Left ventricle myocardium superior (tissue), 1 donor: ENCODE results near the gene MGAT5B. TPM values are rescaled to one million over a fixed set of nuclear protein-coding genes. Genes with fewer than 3 reads are reported as not detected.

ENCODE experiments used
- ATAC-seq: fragments of 200-7000 bp; cut with Tn5 transposase; one replicate; pipeline ENCODE4 v1.9.1; 2020; ENCODE audit warnings: mild to moderate bottlenecking, moderate library complexity
- DNase-seq: peaks from one replicate; pipeline ENCODE4 v3.0.0-alpha.2; 2020
- intact Hi-C: fragments of 100-400 bp; cut with micrococcal nuclease; formaldehyde crosslinking; loops from one replicate; pipeline ENCODE4 v1.11.0; 2022
- total RNA-seq: library from RNA; stranded (reverse); fragmentation: NEBNext Ultra II Directional; extraction: Animal tissue kit (Norgen Biotek cat#: 25700); gene quantifications from one replicate; pipeline ENCODE4 v1.2.1, GENCODE V29; 2021
- donor health status: DM: no; HTN: yes; CAD: no; lungs with severe emphysema.

MGAT5B gene
- total RNA-seq, 1 donor from 2014 or later: not detected

GRCh38 chr17:76872221-76872873 is 4.1 kb downstream of the MGAT5B start:
- no peak for ATAC-seq
- DNase-seq: no peak
- intact Hi-C loops: no loop called here

GRCh38 chr17:76872874-76873221 is 4.6 kb downstream of the MGAT5B start:
- intact Hi-C loops: no loop called here
- ATAC-seq (no peak), DNase-seq (no peak)

DNA sequence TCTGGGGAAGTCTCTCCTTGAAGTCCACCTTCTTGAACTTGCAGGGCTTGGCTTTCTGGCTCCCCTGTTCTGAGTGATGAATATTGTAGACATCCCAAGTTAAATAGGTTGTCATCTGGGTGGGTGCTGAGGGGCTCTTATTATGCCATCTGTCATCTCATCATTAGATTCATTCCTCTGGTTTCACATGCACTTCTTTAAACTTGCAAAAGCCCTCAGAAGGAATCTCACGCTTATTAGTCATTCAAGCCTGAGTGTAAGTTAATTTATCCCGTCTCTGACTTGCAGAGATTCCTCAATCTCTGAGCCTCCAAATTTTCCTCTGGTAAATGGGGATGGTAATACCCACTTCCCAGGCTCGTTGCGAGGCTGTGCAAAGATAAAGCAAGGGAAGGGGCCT is 5.7 kb downstream of the MGAT5B start:
- ATAC-seq: no peak
- intact Hi-C loops: no loop called here
- DNase-seq: no peak

- intact Hi-C loops: no loop called here
- no peak for DNase-seq
- ATAC-seq: no peak
These were observed 9.2 kb downstream of the MGAT5B start for GRCh38 chr17:76877437-76877836.

- ATAC-seq: no peak
- DNase-seq: no peak
- intact Hi-C loops: no loop called here
These were observed 10.4 kb downstream of the MGAT5B start for GRCh38 chr17:76878568-76878967.

- intact Hi-C loops: no loop called here
- ATAC-seq (no peak), DNase-seq (no peak)
These were observed 11.1 kb downstream of the MGAT5B start for GRCh38 chr17:76879254-76879653.

GRCh38 chr17:76879691-76880090 is 11.5 kb downstream of the MGAT5B start:
- no peak for ATAC-seq
- intact Hi-C loops: no loop called here

DNA sequence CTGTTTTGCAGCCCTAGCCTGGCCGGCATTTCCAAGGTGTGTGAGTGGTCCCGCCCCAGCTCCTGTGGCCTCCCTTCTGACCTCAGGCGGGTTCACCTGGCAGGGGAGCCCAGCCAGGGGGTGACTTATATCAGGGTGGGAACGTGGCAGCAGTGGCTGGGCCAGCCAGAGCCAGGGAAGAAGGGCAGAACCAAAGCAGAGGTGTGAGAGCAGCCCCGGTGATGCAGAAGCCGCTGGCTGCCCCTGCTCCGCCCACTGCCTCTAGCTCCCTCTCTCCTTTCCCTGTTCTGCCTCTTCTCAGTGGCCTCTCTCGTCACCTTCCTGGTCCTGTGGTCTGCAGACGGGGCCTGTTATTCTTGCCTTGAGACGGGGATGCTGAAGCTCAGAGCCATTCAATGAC is 12.1 kb downstream of the MGAT5B start:
- no peak for ATAC-seq
- no peak for DNase-seq
- intact Hi-C loops: no loop called here

More at GRCh38 chr17:76879691-76880090, 11.5 kb downstream of the MGAT5B start:
- DNase-seq: no peak

- ATAC-seq: no peak
- intact Hi-C loops: no loop called here
These were observed 12.8 kb downstream of the MGAT5B start for GRCh38 chr17:76880971-76881370.

DNA sequence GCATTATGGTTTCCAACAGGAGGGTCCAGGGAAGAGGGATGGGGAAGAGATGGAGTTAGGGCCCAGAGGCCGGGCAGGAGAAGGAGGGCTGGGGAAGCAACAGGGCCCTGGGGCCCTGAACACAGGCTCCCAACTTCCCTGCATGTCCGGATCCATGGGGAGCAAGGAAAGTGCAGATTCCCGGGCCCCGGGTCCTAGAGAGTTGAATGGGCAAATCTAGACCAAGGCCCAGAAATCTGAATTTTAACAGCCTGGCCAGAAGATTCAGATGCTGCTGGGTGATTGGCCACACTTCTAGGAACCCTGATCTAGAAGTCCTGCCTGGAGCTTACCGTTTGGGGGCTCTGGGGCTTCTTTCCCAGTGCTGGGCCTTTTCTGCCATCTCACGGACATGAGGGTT is 13.2 kb downstream of the MGAT5B start:
- intact Hi-C loops: no loop called here
- ATAC-seq: no peak
- no peak for DNase-seq

More at GRCh38 chr17:76880971-76881370, 12.8 kb downstream of the MGAT5B start:
- DNase-seq: no peak

DNA sequence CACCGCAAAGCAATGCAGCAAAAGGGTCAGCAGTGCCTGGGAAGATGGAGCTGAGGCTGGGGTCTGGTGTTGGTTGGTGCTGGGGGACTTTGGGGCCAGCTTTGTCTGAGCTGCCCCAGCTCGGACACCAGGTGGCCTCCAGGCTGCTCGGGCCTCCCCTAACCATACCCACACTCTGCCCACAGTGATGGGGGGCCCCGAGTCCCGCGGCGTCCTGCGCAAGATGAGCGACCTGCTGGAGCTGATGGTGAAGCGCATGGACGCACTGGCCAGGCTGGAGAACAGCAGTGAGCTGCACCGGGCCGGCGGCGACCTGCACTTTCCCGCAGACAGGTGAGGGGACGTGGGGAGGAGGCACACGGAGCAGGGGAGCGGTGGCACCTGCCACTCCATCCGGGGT is 13.8 kb downstream of the MGAT5B start:
- intact Hi-C loops: no loop called here
- no peak for ATAC-seq
- DNase-seq: no peak

DNA sequence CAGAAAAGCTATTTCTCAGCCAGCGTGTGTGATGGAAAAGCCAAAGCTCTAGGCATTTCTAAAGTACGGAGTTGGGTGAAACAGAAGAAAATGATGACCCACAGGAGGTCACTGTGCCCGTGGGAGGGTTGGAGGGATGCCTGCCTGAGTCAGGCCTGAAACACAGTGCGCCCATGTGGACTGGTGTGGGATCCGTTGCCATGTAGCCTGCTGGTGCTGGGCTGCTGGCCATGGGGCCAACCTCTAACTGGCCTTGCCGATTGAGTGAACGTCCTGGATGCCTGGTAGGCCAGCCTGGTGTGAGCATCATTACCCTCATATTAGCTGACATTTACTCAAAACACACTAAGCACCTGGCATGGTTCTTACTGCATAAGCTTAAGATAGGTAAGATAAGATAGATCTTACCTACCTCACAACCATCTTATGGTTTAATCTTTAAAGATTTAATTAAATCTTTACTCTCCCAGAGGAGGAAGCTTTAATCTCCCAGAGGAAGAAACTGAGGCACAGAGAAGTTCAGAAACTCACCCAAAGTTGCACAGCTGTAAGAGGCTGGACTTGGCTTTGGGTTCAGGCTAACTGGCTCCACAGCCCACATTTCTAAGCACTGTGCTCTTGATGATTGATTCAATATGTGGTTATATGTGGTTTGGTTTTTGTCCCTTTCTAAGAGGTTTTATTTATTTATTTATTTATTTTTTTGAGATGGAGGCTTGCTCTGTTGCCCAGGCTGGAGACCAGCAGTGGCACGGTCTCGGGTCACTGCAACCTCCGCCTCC is 15.7 kb downstream of the MGAT5B start:
- ATAC-seq (no peak), DNase-seq (no peak)
- intact Hi-C loops: no loop called here

GRCh38 chr17:76884995-76885893 is 17.0 kb downstream of the MGAT5B start:
- no peak for DNase-seq
- intact Hi-C loops: no loop called here
- ATAC-seq: no peak

DNA sequence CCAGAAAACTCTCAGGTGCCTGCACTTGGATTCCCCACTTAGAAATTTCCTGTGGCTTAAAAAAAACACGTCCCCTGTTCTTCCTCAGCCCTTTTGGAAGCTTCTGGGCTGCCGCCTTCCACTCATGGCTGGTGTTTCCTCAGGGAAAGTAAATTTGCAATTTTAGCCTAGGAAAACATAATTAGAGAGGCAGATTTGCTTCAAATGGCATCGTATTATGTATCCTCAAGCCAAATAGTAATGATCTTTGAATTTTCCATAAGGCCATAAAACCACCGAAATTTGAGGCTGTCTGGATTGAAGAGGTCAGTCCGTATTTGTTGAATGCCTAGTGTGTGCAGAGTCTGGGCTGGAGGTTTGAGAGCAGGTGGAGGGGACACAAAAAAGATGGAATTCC is 17.7 kb downstream of the MGAT5B start:
- intact Hi-C loops: no loop called here
- no peak for ATAC-seq
- no peak for DNase-seq

- DNase-seq (no peak), ATAC-seq (no peak)
- intact Hi-C loops: no loop called here
These were observed 18.2 kb downstream of the MGAT5B start for GRCh38 chr17:76886395-76886794.

- ATAC-seq (no peak), DNase-seq (no peak)
- intact Hi-C loops: no loop called here
These were observed 19.6 kb downstream of the MGAT5B start for GRCh38 chr17:76887802-76888201.

- intact Hi-C loops: no loop called here
- no peak for DNase-seq
- ATAC-seq: no peak
These were observed 20.5 kb downstream of the MGAT5B start for GRCh38 chr17:76888661-76889060.

GRCh38 chr17:76889323-76889722 is 21.1 kb downstream of the MGAT5B start:
- intact Hi-C loops: no loop called here

GRCh38 chr17:76892329-76892728 is 24.1 kb downstream of the MGAT5B start:
- DNase-seq: no peak
- intact Hi-C loops: no loop called here
- ATAC-seq: no peak

More at GRCh38 chr17:76889323-76889722, 21.1 kb downstream of the MGAT5B start:
- no peak for DNase-seq
- ATAC-seq: no peak
